WTC11 (cell line): Measurements from ENCODE around the gene MCM5. TPM values are rescaled to one million over a fixed set of nuclear protein-coding genes. Genes with fewer than 3 reads are reported as not detected.
A peak's percentile ranks its signal among the peaks of the same experiment; 100 is the strongest.

Source experiments
- ATAC-seq: fragments of 200-7000 bp; cut with Tn5 transposase; 2 replicates; pipeline ENCODE4 v1.10.0; 2021; ENCODE audit warnings: mild to moderate bottlenecking, moderate library complexity
- CTCF ChIA-PET: fragments of 300-600 bp; sonication (Branson Sonifier 250); formaldehyde crosslinking; loops from one replicate; lab custom pipeline; 2021; ENCODE audit warnings: antibody characterized with exemption; lab: Charles Lee
- POLR2A ChIA-PET: fragments of 350-600 bp; sonication (Branson Sonifier 250); formaldehyde crosslinking; loops from one replicate; lab custom pipeline; 2021; ENCODE audit warnings: antibody characterized with exemption; lab: Charles Lee
- DNase-seq: peaks from one replicate; pipeline ENCODE4 v3.0.0; 2021; ENCODE audit warnings: low spot score
- H3K27ac Mint-ChIP-seq: 2 replicates; pipeline ENCODE4 v1.8.0; 2021; ENCODE audit warnings: mixed read lengths
- H3K27me3 Mint-ChIP-seq: 2 replicates; pipeline ENCODE4 v1.8.0; 2021; ENCODE audit warnings: low read depth, mild to moderate bottlenecking, moderate library complexity, mixed read lengths
- H3K36me3 Mint-ChIP-seq: 2 replicates; pipeline ENCODE4 v1.8.0; 2021; ENCODE audit warnings: mixed read lengths
- H3K4me1 Mint-ChIP-seq: 2 replicates; pipeline ENCODE4 v1.8.0; 2022; ENCODE audit warnings: mixed read lengths
- H3K4me3 Mint-ChIP-seq: 2 replicates; pipeline ENCODE4 v1.8.0; 2021; ENCODE audit warnings: mild to moderate bottlenecking, moderate library complexity, mixed read lengths
- H3K9me3 Mint-ChIP-seq: 2 replicates; pipeline ENCODE4 v1.8.0; 2021; ENCODE audit warnings: mixed read lengths
- CTCF ChIP-seq: fragments of 200-600 bp; IDR thresholded peaks from 2 replicates; pipeline ENCODE4 v1.8.0; 2022; ENCODE audit warnings: antibody characterized with exemption
- E2F1 ChIP-seq: sonication (generic); formaldehyde crosslinking; IDR thresholded peaks from 2 replicates; pipeline ENCODE4 v1.8.0; 2022; ENCODE audit warnings: mild to moderate bottlenecking, missing genetic modification reagents
- FOXJ3 ChIP-seq: sonication (generic); formaldehyde crosslinking; IDR thresholded peaks from 2 replicates; pipeline ENCODE4 v1.9.0; 2021; ENCODE audit warnings: missing genetic modification reagents, mild to moderate bottlenecking, borderline replicate concordance
- FOXP4 ChIP-seq: sonication (generic); formaldehyde crosslinking; IDR thresholded peaks from 2 replicates; pipeline ENCODE4 v1.8.0; 2022; ENCODE audit warnings: mild to moderate bottlenecking, missing genetic modification reagents
- GRHL2 ChIP-seq: fragments of 250-450 bp; sonication (Bioruptor Pico); IDR thresholded peaks from 2 replicates; pipeline ENCODE4 v1.8.0; 2022; ENCODE audit warnings: mild to moderate bottlenecking, moderate library complexity; ENCODE audit not compliant: insufficient replicate concordance, severe bottlenecking
- GTF2I ChIP-seq: fragments of 250-450 bp; sonication (Bioruptor Pico); conservative IDR thresholded peaks from 2 replicates; pipeline ENCODE4 v1.4.0; 2021; ENCODE audit warnings: mild to moderate bottlenecking
- IRF1 ChIP-seq: sonication (generic); formaldehyde crosslinking; IDR thresholded peaks from 2 replicates; pipeline ENCODE4 v1.8.0; 2023; ENCODE audit warnings: missing genetic modification reagents
- IRF2 ChIP-seq: sonication (generic); formaldehyde crosslinking; IDR thresholded peaks from 2 replicates; pipeline ENCODE4 v1.8.0; 2022; ENCODE audit warnings: low read depth, missing genetic modification reagents, borderline replicate concordance
- NFE2L1 ChIP-seq: sonication (generic); formaldehyde crosslinking; IDR thresholded peaks from 2 replicates; pipeline ENCODE4 v1.8.1; 2023; ENCODE audit warnings: missing genetic modification reagents
- NFYB ChIP-seq: sonication (generic); formaldehyde crosslinking; conservative IDR thresholded peaks from 2 replicates; pipeline ENCODE4 v1.8.0; 2022; ENCODE audit warnings: low read depth, missing genetic modification reagents
- OVOL2 ChIP-seq: fragments of 250-450 bp; sonication (Bioruptor Pico); IDR thresholded peaks from 2 replicates; pipeline ENCODE4 v1.9.0; 2021; ENCODE audit warnings: mild to moderate bottlenecking, borderline replicate concordance
- SMAD4 ChIP-seq: sonication (generic); formaldehyde crosslinking; IDR thresholded peaks from 2 replicates; pipeline ENCODE4 v1.8.0; 2022; ENCODE audit warnings: mild to moderate bottlenecking, missing genetic modification reagents
- TCF7 ChIP-seq: sonication (generic); formaldehyde crosslinking; IDR thresholded peaks from 2 replicates; pipeline ENCODE4 v1.8.0; 2022; ENCODE audit warnings: mild to moderate bottlenecking, low read depth, missing genetic modification reagents, moderate library complexity
- TP53 ChIP-seq: sonication (generic); formaldehyde crosslinking; IDR thresholded peaks from 2 replicates; pipeline ENCODE4 v1.8.1; 2023; ENCODE audit warnings: mild to moderate bottlenecking, missing genetic modification reagents
- ZNF281 ChIP-seq: sonication (generic); formaldehyde crosslinking; IDR thresholded peaks from 2 replicates; pipeline ENCODE4 v1.8.0; 2023; ENCODE audit warnings: mild to moderate bottlenecking, missing genetic modification reagents
- ZNF671 ChIP-seq: fragments of 250-450 bp; sonication (Bioruptor Pico); IDR thresholded peaks from 2 replicates; pipeline ENCODE4 v1.8.0; 2021; ENCODE audit warnings: mild to moderate bottlenecking
- total RNA-seq: library from RNA; stranded (reverse); gene quantifications from 3 replicates; pipeline ENCODE4 v1.2.3, GENCODE V29; 2021

Gene MCM5
- total RNA-seq, 1 experiment from 2014 or later = 261 TPM

GRCh38 chr22:35451592-35451991 is 51.7 kb downstream of the MCM5 start:
- no peak for ATAC-seq
- Mint-ChIP-seq H3K9me3 (no peaks in the 10 kb centered on the region), H3K36me3 (peaks cover 22% of the 10 kb centered on the region), H3K27ac (0 out of 2 replicates have a peak overlapping the region, but pooled peaks have one; percentile 45), H3K4me1 (peaks cover 23% of the 10 kb centered on the region), H3K27me3 (peaks cover 2% of the 10 kb centered on the region; the same call in 1 of the 2 replicates), H3K4me3 (no peak overlapping the region)
- ChIA-PET CTCF (no interaction called here), POLR2A (no interaction called here)
- TF ChIP-seq OVOL2 (CRISPR knock-in tag) (no peak), ZNF281 (CRISPR knock-in tag) (no peak), IRF1 (CRISPR knock-in tag) (no peak), TCF7 (CRISPR knock-in tag) (no peak)
- DNase-seq = no peak

GRCh38 chr22:35452351-35452781 is 52.4 kb downstream of the MCM5 start:
- Mint-ChIP-seq H3K27me3 (peaks cover 2% of the 10 kb centered on the region; the same call in 1 of the 2 replicates), H3K27ac (no peak overlapping the region), H3K36me3 (peaks cover 19% of the 10 kb centered on the region), H3K4me1 (peaks cover 23% of the 10 kb centered on the region), H3K4me3 (no peak overlapping the region), H3K9me3 (no peaks in the 10 kb centered on the region)
- ChIA-PET CTCF (interaction anchor here (1.1 kb wide), 1 partner anchor 21 kb away, joined by 4 read pairs; no protein-coding TSS in a partner anchor), POLR2A (no interaction called here)
- no peak for ATAC-seq
- no peak for TF ChIP-seq NFE2L1 (CRISPR knock-in tag)
- no peak for TF ChIP-seq CTCF
- no peak for TF ChIP-seq FOXP4 (CRISPR knock-in tag)
- TF ChIP-seq FOXJ3 (CRISPR knock-in tag) = no peak
- no peak for DNase-seq

GRCh38 chr22:35452810-35453743 is 53.1 kb downstream of the MCM5 start:
- H3K27me3 Mint-ChIP-seq = peaks cover 2% of the 10 kb centered on the region; the same call in 1 of the 2 replicates
- DNase-seq = no peak
- peaks cover 25% of the 10 kb centered on the region for H3K4me1 Mint-ChIP-seq
- POLR2A ChIA-PET = no interaction called here
- H3K9me3 Mint-ChIP-seq = no peaks in the 10 kb centered on the region
- peaks cover 18% of the 10 kb centered on the region for H3K36me3 Mint-ChIP-seq
- CTCF ChIA-PET = interaction anchor here (1.1 kb wide), 1 partner anchor 22 kb away, joined by 4 read pairs; no protein-coding TSS in a partner anchor
- no peak for ATAC-seq
- TF ChIP-seq E2F1 (CRISPR knock-in tag) (no peak), GTF2I (CRISPR knock-in tag) (no peak), ZNF671 (CRISPR knock-in tag) (no peak), SMAD4 (no peak), NFYB (CRISPR knock-in tag) (no peak), ZNF281 (CRISPR knock-in tag) (no peak), TP53 (CRISPR knock-in tag) (no peak), IRF2 (CRISPR knock-in tag) (no peak), GRHL2 (CRISPR knock-in tag) (no peak)
- no peak overlapping the region for H3K27ac Mint-ChIP-seq
- H3K4me3 Mint-ChIP-seq = no peak overlapping the region
